ENCODE measurements around the gene ZXDC.

DNA sequence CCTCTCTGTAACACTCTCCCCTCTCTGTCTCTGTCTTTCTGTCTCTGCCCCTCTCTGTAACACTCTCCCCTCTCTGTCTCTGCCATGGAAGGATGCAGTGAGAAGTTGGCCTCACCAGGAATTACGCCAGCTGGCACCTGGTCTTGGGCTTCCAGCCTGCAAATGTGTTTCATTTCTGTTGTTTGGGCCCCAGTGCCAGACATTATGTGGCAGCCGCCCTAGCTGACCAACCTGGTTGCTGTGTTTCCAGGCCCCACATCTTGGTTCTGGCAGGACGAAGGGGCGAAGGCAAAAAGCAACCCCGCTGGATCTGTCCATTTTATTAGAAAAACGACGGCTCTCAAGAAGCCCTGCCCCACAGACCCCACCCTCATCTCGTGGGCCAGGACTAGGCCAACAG lies 5.2 kb upstream of the ZXDC start:
- TF ChIP-seq, protein P1, sequence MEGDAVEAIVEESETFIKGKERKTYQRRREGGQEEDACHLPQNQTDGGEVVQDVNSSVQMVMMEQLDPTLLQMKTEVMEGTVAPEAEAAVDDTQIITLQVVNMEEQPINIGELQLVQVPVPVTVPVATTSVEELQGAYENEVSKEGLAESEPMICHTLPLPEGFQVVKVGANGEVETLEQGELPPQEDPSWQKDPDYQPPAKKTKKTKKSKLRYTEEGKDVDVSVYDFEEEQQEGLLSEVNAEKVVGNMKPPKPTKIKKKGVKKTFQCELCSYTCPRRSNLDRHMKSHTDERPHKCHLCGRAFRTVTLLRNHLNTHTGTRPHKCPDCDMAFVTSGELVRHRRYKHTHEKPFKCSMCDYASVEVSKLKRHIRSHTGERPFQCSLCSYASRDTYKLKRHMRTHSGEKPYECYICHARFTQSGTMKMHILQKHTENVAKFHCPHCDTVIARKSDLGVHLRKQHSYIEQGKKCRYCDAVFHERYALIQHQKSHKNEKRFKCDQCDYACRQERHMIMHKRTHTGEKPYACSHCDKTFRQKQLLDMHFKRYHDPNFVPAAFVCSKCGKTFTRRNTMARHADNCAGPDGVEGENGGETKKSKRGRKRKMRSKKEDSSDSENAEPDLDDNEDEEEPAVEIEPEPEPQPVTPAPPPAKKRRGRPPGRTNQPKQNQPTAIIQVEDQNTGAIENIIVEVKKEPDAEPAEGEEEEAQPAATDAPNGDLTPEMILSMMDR (IDR thresholded peaks at IDR 0.05): no peak
- no peak for TF ChIP-seq POLR2A (IDR thresholded peaks at IDR 0.05)
- no peak for TF ChIP-seq POLR2AphosphoS5 (IDR thresholded peaks at IDR 0.05)

Measured in suprapubic skin (tissue), 4 donors.